ENCODE data around the gene NAGK.

The NAGK gene

GRCh38 chr2:71063216-71063615 is 5.2 kb upstream of the NAGK start:
- TF ChIP-seq, protein P1, sequence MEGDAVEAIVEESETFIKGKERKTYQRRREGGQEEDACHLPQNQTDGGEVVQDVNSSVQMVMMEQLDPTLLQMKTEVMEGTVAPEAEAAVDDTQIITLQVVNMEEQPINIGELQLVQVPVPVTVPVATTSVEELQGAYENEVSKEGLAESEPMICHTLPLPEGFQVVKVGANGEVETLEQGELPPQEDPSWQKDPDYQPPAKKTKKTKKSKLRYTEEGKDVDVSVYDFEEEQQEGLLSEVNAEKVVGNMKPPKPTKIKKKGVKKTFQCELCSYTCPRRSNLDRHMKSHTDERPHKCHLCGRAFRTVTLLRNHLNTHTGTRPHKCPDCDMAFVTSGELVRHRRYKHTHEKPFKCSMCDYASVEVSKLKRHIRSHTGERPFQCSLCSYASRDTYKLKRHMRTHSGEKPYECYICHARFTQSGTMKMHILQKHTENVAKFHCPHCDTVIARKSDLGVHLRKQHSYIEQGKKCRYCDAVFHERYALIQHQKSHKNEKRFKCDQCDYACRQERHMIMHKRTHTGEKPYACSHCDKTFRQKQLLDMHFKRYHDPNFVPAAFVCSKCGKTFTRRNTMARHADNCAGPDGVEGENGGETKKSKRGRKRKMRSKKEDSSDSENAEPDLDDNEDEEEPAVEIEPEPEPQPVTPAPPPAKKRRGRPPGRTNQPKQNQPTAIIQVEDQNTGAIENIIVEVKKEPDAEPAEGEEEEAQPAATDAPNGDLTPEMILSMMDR (IDR thresholded peaks at IDR 0.05; ENCODE audit: low read depth, low read length): no peak
- no peak for TF ChIP-seq EZH2phosphoT487 (IDR thresholded peaks at IDR 0.05; ENCODE audit: low read depth)
- Histone ChIP-seq H3K27me3 (ENCODE audit: low read depth, low read length) (no peaks in the 10 kb centered on the region), H4K20me1 (ENCODE audit: insufficient read depth, low read length) (no peaks in the 10 kb centered on the region), H3K9me3 (ENCODE audit: insufficient read depth, low read length) (no peaks in the 10 kb centered on the region), H3K79me2 (ENCODE audit: low read length) (peaks cover 20% of the 10 kb centered on the region), H3K36me3 (replicated peaks; ENCODE audit: low read depth, low read length) (no peaks in the 10 kb centered on the region), H3K27ac (ENCODE audit: low read length) (peak overlapping the region; percentile 98), H3K4me2 (ENCODE audit: low read length) (peak overlapping the region; percentile 82), H3K9ac (ENCODE audit: low read length) (peak overlapping the region; percentile 84), H3K4me1 (ENCODE audit: low read length) (peaks cover 58% of the 10 kb centered on the region), H2AFZ (ENCODE audit: low read depth, low read length) (no peak overlapping the region), H3K4me3 (ENCODE audit: low read length) (peak overlapping the region; percentile 72)

- Histone ChIP-seq H3K9ac (ENCODE audit: low read length) (peak overlapping the region; percentile 84), H3K27me3 (ENCODE audit: low read depth, low read length) (no peaks in the 10 kb centered on the region), H4K20me1 (ENCODE audit: insufficient read depth, low read length) (peaks cover 3% of the 10 kb centered on the region; the same call in 1 of the 2 replicates), H3K9me3 (ENCODE audit: insufficient read depth, low read length) (no peaks in the 10 kb centered on the region), H3K4me2 (ENCODE audit: low read length) (peak overlapping the region; percentile 82), H3K36me3 (replicated peaks; ENCODE audit: low read depth, low read length) (peaks cover 3% of the 10 kb centered on the region), H3K4me1 (ENCODE audit: low read length) (peaks cover 58% of the 10 kb centered on the region), H3K27ac (ENCODE audit: low read length) (peak overlapping the region; percentile 98), H3K4me3 (ENCODE audit: low read length) (peak overlapping the region; percentile 72), H3K79me2 (ENCODE audit: low read length) (peaks cover 28% of the 10 kb centered on the region), H2AFZ (ENCODE audit: low read depth, low read length) (no peak overlapping the region)
- TF ChIP-seq, protein P1 (IDR thresholded peaks at IDR 0.05; ENCODE audit: low read depth, low read length): no peak
- TF ChIP-seq EZH2phosphoT487 (IDR thresholded peaks at IDR 0.05; ENCODE audit: low read depth): no peak
Observed at GRCh38 chr2:71064110-71064611, 4.3 kb upstream of the NAGK start.

DNA sequence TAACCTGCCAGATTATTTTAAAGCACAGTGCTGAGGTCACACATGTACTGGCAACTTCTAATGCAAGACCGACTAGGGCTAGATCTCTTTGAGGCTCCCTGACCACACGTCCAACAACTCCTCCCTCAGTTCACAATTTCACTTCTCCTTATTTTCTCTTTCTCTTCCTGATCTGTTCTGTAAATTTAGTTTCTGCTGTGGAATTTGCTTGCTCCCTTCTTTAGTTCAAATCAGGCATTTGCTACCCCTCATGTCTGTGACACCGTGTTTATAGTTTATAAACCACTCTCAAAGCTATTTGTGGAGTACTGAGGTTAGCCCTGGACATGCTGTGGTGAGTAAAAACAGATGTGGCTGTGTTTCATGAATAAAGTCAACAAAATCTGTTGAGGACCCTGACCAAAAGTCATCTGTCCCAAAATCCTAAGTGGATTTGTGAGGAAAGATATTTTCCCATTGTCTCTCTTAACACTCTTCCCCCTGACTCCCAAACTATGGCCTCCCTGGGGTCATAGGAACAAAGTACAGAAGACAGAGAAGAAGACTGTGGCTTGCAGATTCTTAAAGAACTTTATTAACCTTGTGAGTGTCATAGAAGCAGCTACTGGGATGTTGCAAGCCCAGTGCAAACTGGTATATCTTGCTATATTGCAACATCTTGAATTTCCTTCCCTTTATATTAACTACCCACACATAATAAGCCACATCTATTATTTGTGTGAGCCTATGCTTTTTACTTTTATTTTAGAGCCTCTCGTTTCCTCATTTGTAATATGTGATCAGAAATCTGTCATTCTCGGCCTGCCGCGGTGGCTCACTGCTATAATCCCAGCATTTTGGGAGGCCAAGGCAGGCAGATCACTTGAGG is 3.5 kb upstream of the NAGK start:
- no peaks in the 10 kb centered on the region for H3K27me3 ChIP-seq (ENCODE audit: low read depth, low read length)
- H3K9me3 ChIP-seq (ENCODE audit: insufficient read depth, low read length): no peaks in the 10 kb centered on the region
- peak overlapping the region; percentile 98 for H3K27ac ChIP-seq (ENCODE audit: low read length)
- H3K9ac ChIP-seq (ENCODE audit: low read length): peak overlapping the region; percentile 84
- peak overlapping the region; percentile 82 for H3K4me2 ChIP-seq (ENCODE audit: low read length)
- no peak overlapping the region for H2AFZ ChIP-seq (ENCODE audit: low read depth, low read length)
- peaks cover 66% of the 10 kb centered on the region for H3K4me1 ChIP-seq (ENCODE audit: low read length)
- H4K20me1 ChIP-seq (ENCODE audit: insufficient read depth, low read length): peaks cover 11% of the 10 kb centered on the region; the same call in 1 of the 2 replicates
- no peak for TF ChIP-seq EZH2phosphoT487 (IDR thresholded peaks at IDR 0.05; ENCODE audit: low read depth)
- TF ChIP-seq, protein P1 (IDR thresholded peaks at IDR 0.05; ENCODE audit: low read depth, low read length): no peak
- H3K4me3 ChIP-seq (ENCODE audit: low read length): peak overlapping the region; percentile 72
- peaks cover 36% of the 10 kb centered on the region for H3K79me2 ChIP-seq (ENCODE audit: low read length)
- peaks cover 11% of the 10 kb centered on the region for H3K36me3 ChIP-seq (replicated peaks; ENCODE audit: low read depth, low read length)

GRCh38 chr2:71066856-71067255 is 1.6 kb upstream of the NAGK start:
- peaks cover 13% of the 10 kb centered on the region; the same call in 1 of the 2 replicates for H4K20me1 ChIP-seq (ENCODE audit: insufficient read depth, low read length)
- peak overlapping the region; percentile 99 for H3K9ac ChIP-seq (ENCODE audit: low read length)
- peak overlapping the region; percentile 98 for H3K27ac ChIP-seq (ENCODE audit: low read length)
- H3K4me3 ChIP-seq (ENCODE audit: low read length): peak overlapping the region; percentile 90
- no peaks in the 10 kb centered on the region for H3K27me3 ChIP-seq (ENCODE audit: low read depth, low read length)
- peaks cover 78% of the 10 kb centered on the region for H3K4me1 ChIP-seq (ENCODE audit: low read length)
- TF ChIP-seq, protein P1 (IDR thresholded peaks at IDR 0.05; ENCODE audit: low read depth, low read length): no peak
- TF ChIP-seq EZH2phosphoT487 (IDR thresholded peaks at IDR 0.05; ENCODE audit: low read depth): no peak
- H3K9me3 ChIP-seq (ENCODE audit: insufficient read depth, low read length): no peaks in the 10 kb centered on the region
- H3K79me2 ChIP-seq (ENCODE audit: low read length): peaks cover 51% of the 10 kb centered on the region
- H3K36me3 ChIP-seq (replicated peaks; ENCODE audit: low read depth, low read length): peaks cover 13% of the 10 kb centered on the region
- peak overlapping the region; percentile 99 for H3K4me2 ChIP-seq (ENCODE audit: low read length)
- no peak overlapping the region for H2AFZ ChIP-seq (ENCODE audit: low read depth, low read length)
